Sigmoid colon (tissue), 4 donors: ENCODE data around the gene GRPEL1.
A peak's percentile ranks its signal among the peaks of the same experiment; 100 is the strongest.

Experiments used
- CTCF ChIP-seq, 4 experiments: fragments of 450-650 bp in 3 of 4; fragments of 200-600 bp in 1 of 4; IDR thresholded peaks; one replicate each; pipeline ENCODE4 v1.5.1; 2016 to 2019; ENCODE audit warnings: antibody characterized with exemption in 4 of 4, mild to moderate bottlenecking in 3 of 4, moderate library complexity in 2 of 4
- EP300 ChIP-seq, 4 donors: sonication (generic); formaldehyde crosslinking; IDR thresholded peaks; one replicate each; pipeline ENCODE4 v1.6.1; 2017; ENCODE audit warnings: antibody characterized with exemption in 4 of 4

- no peak for TF ChIP-seq EP300 (IDR thresholded peaks at IDR 0.05)
- TF ChIP-seq CTCF (IDR thresholded peaks at IDR 0.05): peak; percentile 94 to 99 (median 99)
Observed at GRCh38 chr4:7070729-7071511, 3.1 kb upstream of the GRPEL1 start.
